CD4-positive, alpha-beta T cell (primary cell): ENCODE measurements around the gene PADI1. TPM values are rescaled to one million over a fixed set of nuclear protein-coding genes. Genes with fewer than 3 reads are reported as not detected.

Source experiments
- ATAC-seq: fragments of 200-7000 bp; cut with Tn5 transposase; one replicate; pipeline ENCODE4 v1.10.0; 2022; ENCODE audit warnings: mild to moderate bottlenecking; ENCODE audit not compliant: poor library complexity
- CTCF ChIA-PET: fragments of 350-600 bp; sonication (Branson Sonifier 250); formaldehyde crosslinking; loops from one replicate; lab custom pipeline; 2021; ENCODE audit warnings: antibody characterized with exemption, inconsistent platforms; lab: Charles Lee
- POLR2A ChIA-PET: fragments of 350-600 bp; sonication (Branson Sonifier 250); formaldehyde crosslinking; loops from one replicate; lab custom pipeline; 2021; ENCODE audit warnings: antibody characterized with exemption, inconsistent platforms; lab: Charles Lee
- DNase-seq, 14 experiments: peaks; one replicate each; pipeline ENCODE4 v3.0.0-alpha.2; 2013 to 2020; ENCODE audit warnings: mixed read lengths in 2 of 14
- H3K27ac ChIP-seq, 2 donors: one replicate each; pipeline versions ENCODE4 v1.5.1 to v1.7.0; 2013; ENCODE audit warnings: low read length in 2 of 2, low read depth in 1 of 2, mild to moderate bottlenecking in 1 of 2
- H3K27me3 ChIP-seq, 2 experiments: 1 replicate in 1 of 2; 2 replicates in 1 of 2; pipeline versions ENCODE4 v1.6.1 to v1.7.0; 2013; ENCODE audit warnings: low read length in 2 of 2, control low read depth in 1 of 2, mild to moderate bottlenecking in 1 of 2, moderate library complexity in 1 of 2; ENCODE audit not compliant: insufficient read depth in 2 of 2, control insufficient read depth in 1 of 2
- H3K36me3 ChIP-seq: one replicate; pipeline ENCODE4 v1.6.1; 2013; ENCODE audit warnings: low read length, control low read depth; ENCODE audit not compliant: insufficient read depth
- H3K4me1 ChIP-seq: one replicate; pipeline ENCODE4 v1.6.1; 2013; ENCODE audit warnings: low read length, control low read depth; ENCODE audit not compliant: insufficient read depth
- H3K4me3 ChIP-seq: one replicate; pipeline ENCODE4 v1.5.1; 2013; ENCODE audit warnings: mild to moderate bottlenecking, low read length, moderate library complexity
- H3K9me3 ChIP-seq, 2 experiments: 1 replicate in 1 of 2; 2 replicates in 1 of 2; pipeline versions ENCODE4 v1.6.1 to v1.7.0; 2013; ENCODE audit warnings: low read length in 2 of 2, mild to moderate bottlenecking in 2 of 2, control low read depth in 1 of 2, moderate library complexity in 1 of 2; ENCODE audit not compliant: control insufficient read depth in 1 of 2, insufficient read depth in 1 of 2
- H3K27ac Mint-ChIP-seq: one replicate; pipeline ENCODE4 v1.8.0; 2020; ENCODE audit warnings: mixed read lengths
- H3K27me3 Mint-ChIP-seq: one replicate; pipeline ENCODE4 v1.8.0; 2021; ENCODE audit warnings: mixed read lengths
- H3K36me3 Mint-ChIP-seq: one replicate; pipeline ENCODE4 v1.8.0; 2021; ENCODE audit warnings: low read depth, mixed read lengths
- H3K4me1 Mint-ChIP-seq: one replicate; pipeline ENCODE4 v1.8.0; 2021; ENCODE audit warnings: low read depth, mixed read lengths
- H3K4me3 Mint-ChIP-seq: one replicate; pipeline ENCODE4 v1.8.0; 2020; ENCODE audit warnings: mild to moderate bottlenecking, mixed read lengths
- H3K9me3 Mint-ChIP-seq: one replicate; pipeline ENCODE4 v1.8.0; 2020; ENCODE audit warnings: mixed read lengths
- intact Hi-C, 2 experiments: fragments of 100-400 bp; cut with DNase I in 1 of 2; cut with micrococcal nuclease in 1 of 2; formaldehyde crosslinking; loops; one replicate each; pipeline versions ENCODE4 v1.15.1 to v1.9.0; 2023 to 2025; cut with DNase I, micrococcal nuclease
- total RNA-seq, 174 experiments: library from RNA in 2 of 174; stranded (reverse) in 2 of 174; gene quantifications; one replicate each; pipeline ENCODE4 v1.2.3 and lab custom pipeline; 2021 to 2026
- TF ChIP-seq, protein P1 (sequence below): fragments of 200-600 bp; IDR thresholded peaks from one replicate; pipeline ENCODE4 v1.8.0; 2022; ENCODE audit warnings: antibody characterized with exemption, mild to moderate bottlenecking

Gene PADI1
- total RNA-seq, 2 experiments from 2014 or later, result not detected

DNA sequence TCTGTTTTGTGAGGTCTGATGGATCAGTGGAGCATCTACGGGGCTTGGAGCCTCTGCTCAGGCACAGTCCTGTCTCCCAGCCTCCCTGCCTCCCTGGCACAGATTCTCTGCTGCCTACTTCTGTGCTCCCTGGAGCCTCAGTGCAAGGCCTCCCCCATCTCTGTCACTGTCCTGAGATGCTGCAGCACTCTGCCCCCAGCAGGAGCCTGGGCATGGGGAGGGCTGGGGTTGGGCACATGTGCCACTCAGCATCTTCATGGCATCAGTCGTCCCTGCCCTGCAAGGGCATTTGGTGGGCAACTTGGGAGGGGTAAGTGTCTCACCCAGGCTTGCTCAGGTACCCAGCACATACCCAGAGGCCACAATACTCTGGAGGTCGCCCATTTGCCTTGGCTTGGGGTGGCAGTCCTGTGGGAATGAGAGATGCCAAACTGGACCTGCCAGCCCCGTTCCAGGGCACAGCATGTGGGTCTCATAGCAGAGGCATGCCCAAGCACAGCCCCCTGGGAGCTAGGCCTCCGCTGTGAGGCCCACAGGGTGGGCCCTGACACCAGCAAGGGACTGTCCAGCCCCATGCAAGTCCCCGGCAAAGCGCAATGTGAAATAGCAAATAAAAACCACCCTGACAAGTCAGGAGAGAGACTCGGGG, 72.7 kb downstream of the PADI1 start:
- Histone ChIP-seq H3K4me1 (no peaks in the 10 kb centered on the region), H3K27ac (no peak overlapping the region), H3K36me3 (no peaks in the 10 kb centered on the region), H3K4me3 (no peak overlapping the region), H3K9me3 (no peaks in the 10 kb centered on the region), H3K27me3 (no peaks in the 10 kb centered on the region)
- H3K27me3 Mint-ChIP-seq, result peaks cover 22% of the 10 kb centered on the region
- ATAC-seq (no peak), DNase-seq (no peak)
- ChIA-PET CTCF (no interaction called here), POLR2A (no interaction called here)
- intact Hi-C loops, result no loop called here
- H3K9me3 Mint-ChIP-seq, result no peaks in the 10 kb centered on the region
- H3K27ac Mint-ChIP-seq, result no peak overlapping the region
- H3K4me1 Mint-ChIP-seq, result no peaks in the 10 kb centered on the region
- no peaks in the 10 kb centered on the region for H3K36me3 Mint-ChIP-seq
- TF ChIP-seq, protein P1, sequence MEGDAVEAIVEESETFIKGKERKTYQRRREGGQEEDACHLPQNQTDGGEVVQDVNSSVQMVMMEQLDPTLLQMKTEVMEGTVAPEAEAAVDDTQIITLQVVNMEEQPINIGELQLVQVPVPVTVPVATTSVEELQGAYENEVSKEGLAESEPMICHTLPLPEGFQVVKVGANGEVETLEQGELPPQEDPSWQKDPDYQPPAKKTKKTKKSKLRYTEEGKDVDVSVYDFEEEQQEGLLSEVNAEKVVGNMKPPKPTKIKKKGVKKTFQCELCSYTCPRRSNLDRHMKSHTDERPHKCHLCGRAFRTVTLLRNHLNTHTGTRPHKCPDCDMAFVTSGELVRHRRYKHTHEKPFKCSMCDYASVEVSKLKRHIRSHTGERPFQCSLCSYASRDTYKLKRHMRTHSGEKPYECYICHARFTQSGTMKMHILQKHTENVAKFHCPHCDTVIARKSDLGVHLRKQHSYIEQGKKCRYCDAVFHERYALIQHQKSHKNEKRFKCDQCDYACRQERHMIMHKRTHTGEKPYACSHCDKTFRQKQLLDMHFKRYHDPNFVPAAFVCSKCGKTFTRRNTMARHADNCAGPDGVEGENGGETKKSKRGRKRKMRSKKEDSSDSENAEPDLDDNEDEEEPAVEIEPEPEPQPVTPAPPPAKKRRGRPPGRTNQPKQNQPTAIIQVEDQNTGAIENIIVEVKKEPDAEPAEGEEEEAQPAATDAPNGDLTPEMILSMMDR, result no peak
- H3K4me3 Mint-ChIP-seq, result no peak overlapping the region

- TF ChIP-seq, protein P1, result no peak
- H3K4me3 ChIP-seq, result no peak overlapping the region
- no peak overlapping the region for H3K27ac Mint-ChIP-seq
- no peaks in the 10 kb centered on the region for H3K36me3 Mint-ChIP-seq
- no peak overlapping the region for H3K27ac ChIP-seq
- intact Hi-C loops, result no loop called here
- no peaks in the 10 kb centered on the region for H3K4me1 ChIP-seq
- H3K4me1 Mint-ChIP-seq, result no peaks in the 10 kb centered on the region
- H3K4me3 Mint-ChIP-seq, result no peak overlapping the region
- no peaks in the 10 kb centered on the region for H3K36me3 ChIP-seq
- DNase-seq, result no peak
- H3K27me3 Mint-ChIP-seq, result peaks cover 30% of the 10 kb centered on the region
- no peaks in the 10 kb centered on the region for H3K9me3 Mint-ChIP-seq
- ATAC-seq, result no peak
- POLR2A ChIA-PET, result no interaction called here
- no peaks in the 10 kb centered on the region for H3K27me3 ChIP-seq
- H3K9me3 ChIP-seq, result no peaks in the 10 kb centered on the region
- CTCF ChIA-PET, result no interaction called here
Observed at GRCh38 chr1:17278996-17279830, 74.3 kb downstream of the PADI1 start.

GRCh38 chr1:17280436-17280835, 75.5 kb downstream of the PADI1 start:
- no peaks in the 10 kb centered on the region for H3K9me3 Mint-ChIP-seq
- Histone ChIP-seq H3K4me3 (no peak overlapping the region), H3K9me3 (no peaks in the 10 kb centered on the region), H3K4me1 (no peaks in the 10 kb centered on the region), H3K27ac (no peak overlapping the region), H3K27me3 (no peaks in the 10 kb centered on the region), H3K36me3 (no peaks in the 10 kb centered on the region)
- no peak overlapping the region for H3K27ac Mint-ChIP-seq
- H3K4me3 Mint-ChIP-seq, result no peak overlapping the region
- DNase-seq (no peak), ATAC-seq (no peak)
- no peaks in the 10 kb centered on the region for H3K36me3 Mint-ChIP-seq
- ChIA-PET CTCF (no interaction called here), POLR2A (no interaction called here)
- intact Hi-C loops, result no loop called here
- no peaks in the 10 kb centered on the region for H3K4me1 Mint-ChIP-seq
- H3K27me3 Mint-ChIP-seq, result peaks cover 28% of the 10 kb centered on the region
- TF ChIP-seq, protein P1, result no peak
